Mesenchymal stem cell (in vitro differentiated cells and primary cell): ENCODE results near the gene RBFA.

Experiments
- DNase-seq: peaks from one replicate; pipeline ENCODE4 v3.0.0-alpha.2; 2013
- H2AFZ ChIP-seq: one replicate; pipeline ENCODE4 v1.6.1; 2013; ENCODE audit warnings: low read depth, mild to moderate bottlenecking, control low read depth, inconsistent platforms, low read length, moderate library complexity
- H2AK5ac ChIP-seq: 2 replicates; pipeline ENCODE4 v1.6.1; 2013; ENCODE audit warnings: low read length, moderate library complexity, mild to moderate bottlenecking, inconsistent platforms; ENCODE audit not compliant: severe bottlenecking
- H2BK120ac ChIP-seq: one replicate; pipeline ENCODE4 v1.6.1; 2013; ENCODE audit warnings: low read depth, mild to moderate bottlenecking, inconsistent platforms, low read length, moderate library complexity
- H2BK12ac ChIP-seq, 2 experiments: one replicate each; pipeline ENCODE4 v1.6.1; 2013; ENCODE audit warnings: inconsistent platforms in 2 of 2, low read length in 2 of 2, mild to moderate bottlenecking in 2 of 2, moderate library complexity in 2 of 2, control low read depth in 1 of 2
- H2BK15ac ChIP-seq: one replicate; pipeline ENCODE4 v1.6.1; 2013; ENCODE audit warnings: mild to moderate bottlenecking, low read depth, inconsistent platforms; ENCODE audit not compliant: poor library complexity, severe bottlenecking
- H2BK5ac ChIP-seq: 2 replicates; pipeline ENCODE4 v1.6.1; 2013; ENCODE audit warnings: low read depth, mild to moderate bottlenecking, low read length, control low read depth, inconsistent platforms; ENCODE audit not compliant: poor library complexity, severe bottlenecking
- H3K14ac ChIP-seq, 2 experiments: one replicate each; pipeline ENCODE4 v1.6.1; 2013; ENCODE audit warnings: inconsistent platforms in 2 of 2, low read length in 2 of 2, control low read depth in 1 of 2, mild to moderate bottlenecking in 1 of 2, moderate library complexity in 1 of 2
- H3K18ac ChIP-seq, 2 experiments: one replicate each; pipeline ENCODE4 v1.6.1; 2013; ENCODE audit warnings: inconsistent platforms in 2 of 2, low read length in 2 of 2, control low read depth in 1 of 2, low read depth in 1 of 2, mild to moderate bottlenecking in 1 of 2
- H3K23ac ChIP-seq, 2 experiments: one replicate each; pipeline ENCODE4 v1.6.1; 2013; ENCODE audit warnings: inconsistent platforms in 2 of 2, low read length in 2 of 2, mild to moderate bottlenecking in 2 of 2, moderate library complexity in 2 of 2, control low read depth in 1 of 2
- H3K27ac ChIP-seq: 2 replicates; pipeline ENCODE4 v1.5.1; 2013; ENCODE audit warnings: mild to moderate bottlenecking, moderate library complexity, low read length, control low read depth, inconsistent platforms; ENCODE audit not compliant: poor library complexity, severe bottlenecking
- H3K27me3 ChIP-seq, 2 experiments: 2 replicates each; pipeline versions ENCODE4 v1.6.1 to v1.7.0; 2013; ENCODE audit warnings: low read length in 2 of 2, mild to moderate bottlenecking in 2 of 2, moderate library complexity in 2 of 2, control low read depth in 1 of 2, inconsistent platforms in 1 of 2; ENCODE audit not compliant: control insufficient read depth in 1 of 2, insufficient read depth in 1 of 2
- H3K36me3 ChIP-seq, 2 experiments: 2 replicates each; pipeline versions ENCODE4 v1.6.1 to v1.7.0; 2013; ENCODE audit warnings: low read length in 2 of 2, control low read depth in 1 of 2, inconsistent platforms in 1 of 2, low read depth in 1 of 2, mild to moderate bottlenecking in 1 of 2; ENCODE audit not compliant: insufficient read depth in 2 of 2, control insufficient read depth in 1 of 2
- H3K4ac ChIP-seq, 2 experiments: one replicate each; pipeline ENCODE4 v1.6.1; 2013; ENCODE audit warnings: inconsistent platforms in 2 of 2, low read length in 2 of 2, mild to moderate bottlenecking in 2 of 2, moderate library complexity in 2 of 2, control low read depth in 1 of 2, low read depth in 1 of 2
- H3K4me1 ChIP-seq: 2 replicates; pipeline ENCODE4 v1.6.1; 2013; ENCODE audit warnings: low read depth, low read length, control low read depth; ENCODE audit not compliant: control insufficient read depth, insufficient read depth
- H3K4me2 ChIP-seq: 2 replicates; pipeline ENCODE4 v1.6.1; 2013; ENCODE audit warnings: low read length, mild to moderate bottlenecking, inconsistent platforms; ENCODE audit not compliant: poor library complexity, severe bottlenecking
- H3K4me3 ChIP-seq, 2 experiments: 2 replicates each; pipeline versions ENCODE4 v1.5.1 to v1.7.0; 2013; ENCODE audit warnings: low read length in 2 of 2, mild to moderate bottlenecking in 2 of 2, control low read depth in 1 of 2, low read depth in 1 of 2; ENCODE audit not compliant: insufficient read depth in 1 of 2
- H3K79me1 ChIP-seq: replicated peaks from 2 replicates; pipeline ENCODE4 v1.6.1; 2013; ENCODE audit warnings: mild to moderate bottlenecking, control low read depth, low read length, inconsistent platforms; ENCODE audit not compliant: poor library complexity, severe bottlenecking
- H3K9ac ChIP-seq: 2 replicates; pipeline ENCODE4 v1.7.0; 2013; ENCODE audit warnings: mild to moderate bottlenecking, low read length, moderate library complexity
- H3K9me3 ChIP-seq: 2 replicates; pipeline ENCODE4 v1.7.0; 2013; ENCODE audit warnings: mild to moderate bottlenecking, low read length; ENCODE audit not compliant: control insufficient read depth
- H4K8ac ChIP-seq: one replicate; pipeline ENCODE4 v1.6.1; 2013; ENCODE audit warnings: inconsistent platforms, mild to moderate bottlenecking, low read length, moderate library complexity
- H4K91ac ChIP-seq: one replicate; pipeline ENCODE4 v1.6.1; 2013; ENCODE audit warnings: mild to moderate bottlenecking, low read length, inconsistent platforms
- WGBS: methylation state at CpG from one replicate; pipeline ENCODE4 v1.1.7; 2013; ENCODE audit warnings: mixed read lengths; 5-methylcytosine and 5-hydroxymethylcytosine counted together

The RBFA gene

DNA sequence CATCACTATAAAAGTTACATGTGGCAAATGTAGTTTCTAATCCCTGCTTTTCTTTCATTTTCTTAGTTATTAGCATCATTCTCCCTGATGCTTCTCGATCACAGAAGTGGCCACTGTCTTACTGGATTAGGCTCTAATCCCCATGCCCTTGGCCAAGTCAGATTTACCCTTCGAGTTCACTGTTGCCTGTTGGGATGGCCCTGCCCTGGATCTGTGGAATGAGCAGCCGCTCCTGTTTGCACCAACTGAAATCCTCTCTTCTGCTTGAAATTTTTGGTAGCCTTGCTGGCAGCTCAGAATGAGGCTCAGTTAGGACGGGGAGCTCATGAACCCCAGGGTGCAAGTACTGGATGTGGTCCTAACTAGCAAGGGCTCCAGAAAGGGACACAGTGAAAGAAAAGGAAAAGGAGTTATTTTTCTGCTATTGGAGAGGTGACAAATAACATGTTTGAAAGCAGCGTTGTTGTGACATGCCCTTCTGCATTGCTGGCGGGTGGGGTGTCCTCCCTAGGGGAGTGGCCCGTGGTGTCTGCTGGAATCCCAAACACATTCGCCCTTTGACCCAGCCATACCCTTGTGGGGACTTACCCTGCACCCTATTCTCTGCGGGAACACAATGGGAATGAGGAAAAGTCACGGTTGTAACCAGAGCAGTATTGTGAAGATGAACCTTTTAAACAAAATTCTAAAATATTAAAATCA lies 34.5 kb downstream of the RBFA start:
- no peaks in the 10 kb centered on the region for H3K9me3 ChIP-seq
- H3K4me1 ChIP-seq: peaks cover 2% of the 10 kb centered on the region
- no peak overlapping the region for H3K14ac ChIP-seq
- 82% methylated on average over 7 of the region's 10 CpGs for WGBS
- H3K27ac ChIP-seq: no peak overlapping the region
- no peak overlapping the region for H3K4ac ChIP-seq
- no peak overlapping the region for H4K91ac ChIP-seq
- no peak overlapping the region for H3K9ac ChIP-seq
- H2BK5ac ChIP-seq: no peak overlapping the region
- H2BK120ac ChIP-seq: no peak overlapping the region
- no peak overlapping the region for H3K23ac ChIP-seq
- H3K4me3 ChIP-seq: no peak overlapping the region
- no peak overlapping the region for H3K4me2 ChIP-seq
- DNase-seq: no peak
- H3K36me3 ChIP-seq: no peaks in the 10 kb centered on the region
- no peak overlapping the region for H2BK15ac ChIP-seq
- H3K79me1 ChIP-seq: no peaks in the 10 kb centered on the region
- H3K18ac ChIP-seq: no peak overlapping the region
- H4K8ac ChIP-seq: no peak overlapping the region
- no peak overlapping the region for H2AK5ac ChIP-seq
- H3K27me3 ChIP-seq: no peaks in the 10 kb centered on the region
- H2AFZ ChIP-seq: no peak overlapping the region
- no peak overlapping the region for H2BK12ac ChIP-seq

DNA sequence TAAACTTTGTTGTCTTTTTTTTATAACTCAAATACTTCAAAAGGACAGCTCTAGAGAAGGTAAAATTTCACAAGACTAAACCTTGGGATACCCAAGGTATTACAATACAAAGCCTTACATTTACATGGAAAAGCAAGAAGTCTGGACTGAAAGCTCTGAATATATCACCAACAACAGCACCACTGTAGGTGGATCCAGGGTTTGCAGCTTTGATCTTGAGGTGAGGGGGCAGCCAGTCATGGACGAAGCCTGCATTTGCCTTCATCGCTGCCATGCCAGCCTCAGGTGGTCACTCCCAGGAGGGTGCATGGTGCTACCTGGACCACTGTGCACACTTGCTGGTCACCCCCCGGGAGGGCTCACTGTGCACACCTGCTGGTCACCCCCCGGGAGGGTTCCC lies 36.6 kb downstream of the RBFA start:
- Histone ChIP-seq H2BK5ac (no peak overlapping the region), H3K4me2 (no peak overlapping the region), H3K4ac (no peak overlapping the region), H3K18ac (no peak overlapping the region), H3K9ac (no peak overlapping the region), H3K23ac (no peak overlapping the region), H3K14ac (no peak overlapping the region), H3K27ac (no peak overlapping the region), H3K36me3 (no peaks in the 10 kb centered on the region), H2AK5ac (no peak overlapping the region), H4K8ac (no peak overlapping the region), H2AFZ (no peak overlapping the region), H3K27me3 (no peaks in the 10 kb centered on the region), H2BK12ac (no peak overlapping the region), H4K91ac (no peak overlapping the region), H2BK15ac (no peak overlapping the region), H3K4me1 (peaks cover 5% of the 10 kb centered on the region), H3K79me1 (no peaks in the 10 kb centered on the region), H2BK120ac (no peak overlapping the region), H3K9me3 (no peaks in the 10 kb centered on the region), H3K4me3 (no peak overlapping the region)
- WGBS: 97% methylated on average over 3 of the region's 4 CpGs
- DNase-seq: no peak

DNA sequence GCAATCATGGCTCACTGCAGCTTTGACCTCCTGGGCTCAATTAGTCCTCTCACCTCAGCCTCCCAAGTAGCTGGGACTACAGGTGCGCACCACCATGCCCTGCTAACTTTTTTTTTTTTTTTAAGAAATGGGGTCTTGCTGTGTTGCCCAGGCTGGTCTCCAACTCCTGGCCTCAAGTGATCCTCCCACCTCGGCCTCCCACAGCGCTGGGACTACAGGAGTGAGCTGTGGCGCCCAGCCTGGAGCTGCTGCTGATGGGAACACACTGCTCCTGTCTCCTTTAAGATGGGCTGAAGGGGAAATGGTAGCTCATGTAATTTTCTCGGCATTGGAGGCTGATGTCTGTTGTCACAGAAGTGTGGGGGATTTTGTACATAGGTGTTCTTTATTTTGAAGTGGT lies 39.9 kb downstream of the RBFA start:
- Histone ChIP-seq H2BK5ac (no peak overlapping the region), H3K36me3 (no peaks in the 10 kb centered on the region), H3K79me1 (no peaks in the 10 kb centered on the region), H3K9me3 (no peaks in the 10 kb centered on the region), H3K9ac (no peak overlapping the region), H3K27ac (no peak overlapping the region), H3K27me3 (peaks cover 0 to 4% of the 10 kb centered on the region in 2 experiments), H3K4ac (no peak overlapping the region), H2AK5ac (no peak overlapping the region), H3K4me3 (no peak overlapping the region), H4K8ac (no peak overlapping the region), H3K18ac (no peak overlapping the region), H2BK15ac (no peak overlapping the region), H2AFZ (no peak overlapping the region), H3K4me1 (peaks cover 3% of the 10 kb centered on the region), H4K91ac (no peak overlapping the region), H3K14ac (no peak overlapping the region), H2BK120ac (no peak overlapping the region), H3K4me2 (no peak overlapping the region), H3K23ac (no peak overlapping the region), H2BK12ac (no peak overlapping the region)
- WGBS: 94% methylated on average over 5 of the region's 5 CpGs
- DNase-seq: no peak

DNA sequence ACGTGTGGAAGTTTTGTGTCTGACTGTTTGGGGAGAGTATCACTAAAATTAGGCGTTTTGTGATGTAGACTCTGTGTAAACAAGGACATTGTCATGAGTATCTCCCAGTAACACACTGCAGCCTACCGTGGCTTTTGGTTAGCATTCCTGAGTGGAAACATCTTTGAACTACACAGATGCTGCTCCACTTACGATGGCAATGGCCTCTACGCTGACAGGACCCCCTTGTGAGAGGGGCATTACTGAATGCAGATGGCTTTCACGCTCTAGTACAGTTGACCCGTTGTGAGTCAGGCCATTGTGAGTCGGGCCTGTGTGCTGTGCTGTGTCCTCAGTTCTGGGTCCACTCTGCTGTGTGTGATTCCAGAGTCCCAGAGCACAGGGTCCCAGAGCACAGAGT lies 40.5 kb downstream of the RBFA start:
- no peak overlapping the region for H3K9ac ChIP-seq
- H2AFZ ChIP-seq: no peak overlapping the region
- 75% methylated on average over 8 of the region's 8 CpGs for WGBS
- no peak overlapping the region for H2BK15ac ChIP-seq
- H3K4me2 ChIP-seq: no peak overlapping the region
- no peaks in the 10 kb centered on the region for H3K36me3 ChIP-seq
- H2BK12ac ChIP-seq: no peak overlapping the region
- peaks cover 0 to 4% of the 10 kb centered on the region in 2 experiments for H3K27me3 ChIP-seq
- no peak overlapping the region for H3K4me3 ChIP-seq
- no peak overlapping the region for H2BK120ac ChIP-seq
- no peak overlapping the region for H3K23ac ChIP-seq
- no peak overlapping the region for H4K91ac ChIP-seq
- peak overlapping the region in 1 of 2 experiments; percentile 71 for H3K14ac ChIP-seq
- H3K18ac ChIP-seq: no peak overlapping the region
- H2BK5ac ChIP-seq: no peak overlapping the region
- H3K4me1 ChIP-seq: peaks cover 3% of the 10 kb centered on the region
- H3K4ac ChIP-seq: no peak overlapping the region
- no peak overlapping the region for H4K8ac ChIP-seq
- H3K79me1 ChIP-seq: no peaks in the 10 kb centered on the region
- no peak for DNase-seq
- no peaks in the 10 kb centered on the region for H3K9me3 ChIP-seq
- no peak overlapping the region for H2AK5ac ChIP-seq
- no peak overlapping the region for H3K27ac ChIP-seq
